ENCODE measurements around the gene TAF8. TPM values are rescaled to one million over a fixed set of nuclear protein-coding genes. Genes with fewer than 3 reads are reported as not detected.

The TAF8 gene
- polyA plus RNA-seq, 1 of the 3 experiments (the other 2 are of a cell fraction): 27.8 TPM

DNA sequence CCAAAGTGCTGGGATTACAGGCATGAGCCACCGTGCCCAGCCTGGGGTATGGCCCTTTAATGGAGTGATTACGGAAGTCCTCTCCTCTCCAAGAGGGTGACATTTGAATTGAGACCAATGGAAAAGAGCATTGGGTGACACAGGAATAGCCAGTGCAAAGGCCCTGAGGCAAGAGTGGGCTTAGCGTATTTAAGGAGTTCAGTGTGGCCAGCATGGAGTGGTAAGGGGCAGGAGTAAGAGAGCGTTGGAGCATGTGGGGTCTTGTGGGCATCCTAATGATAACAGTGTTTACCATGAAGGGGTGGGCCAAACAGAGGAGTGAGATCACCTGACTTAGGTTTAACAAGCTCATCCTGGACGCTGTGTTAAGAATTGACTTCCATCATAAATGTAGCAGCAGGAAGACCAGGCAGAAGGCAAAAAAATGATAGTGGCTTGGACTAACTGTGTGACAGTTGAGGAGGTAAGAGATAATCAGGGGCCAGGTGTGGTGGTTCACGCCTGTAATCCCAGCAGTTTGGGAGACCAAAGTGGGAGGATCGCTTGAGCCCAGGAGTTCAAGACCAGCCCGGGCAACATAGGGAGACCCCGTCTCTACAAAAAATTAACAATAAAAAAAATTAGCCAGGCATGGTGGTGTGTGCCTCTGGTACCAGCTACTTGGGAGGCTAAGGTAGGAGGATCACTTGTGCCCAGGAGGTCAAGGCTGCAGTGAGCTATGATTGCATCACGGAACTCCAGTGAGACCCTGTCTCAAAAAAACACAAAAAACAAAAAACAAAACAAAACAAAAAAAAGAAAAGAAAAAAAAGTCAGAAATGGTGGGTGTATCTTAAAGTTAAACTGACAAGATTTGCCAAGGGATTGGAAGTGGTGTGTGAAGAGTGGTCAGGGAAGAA is 40.7 kb downstream of the TAF8 start:
- Histone ChIP-seq H3K79me2 (ENCODE audit: insufficient read depth) (no peaks in the 10 kb centered on the region), H3K9me3 (no peaks in the 10 kb centered on the region), H3K9ac (no peak overlapping the region), H3K4me3 (ENCODE audit: low read depth in 2 of 2, low read length in 1 of 2) (no peak overlapping the region), H2AFZ (ENCODE audit: low read depth) (no peak overlapping the region), H3F3A (replicated peaks; ENCODE audit: insufficient read depth) (peaks cover 4% of the 10 kb centered on the region), H3K9me2 (no peaks in the 10 kb centered on the region), H3K36me3 (replicated peaks in 1 of 2; ENCODE audit: control insufficient read depth in 1 of 2, insufficient read depth in 2 of 2, low read length in 1 of 2) (no peaks in the 10 kb centered on the region), H3K4me2 (no peak overlapping the region), H3K4me1 (ENCODE audit: control insufficient read depth in 1 of 2, insufficient read depth in 2 of 2, low read depth in 1 of 2, low read length in 1 of 2) (no peaks in the 10 kb centered on the region), H3K27ac (ENCODE audit: low read depth in 2 of 2, low read length in 1 of 2) (no peak overlapping the region), H3K27me3 (ENCODE audit: insufficient read depth) (no peaks in the 10 kb centered on the region), H4K20me1 (ENCODE audit: insufficient read depth) (no peaks in the 10 kb centered on the region)
- DNase-seq: no peak
- CTCF ChIA-PET: interaction anchor here (0.5 to 2.0 kb wide), 4 partner anchors 14 to 123 kb away, joined by 3 to 6 read pairs (median 4); no protein-coding TSS in a partner anchor
- TF ChIP-seq FOXJ3 (CRISPR knock-in tag; IDR thresholded peaks at IDR 0.05): no peak
- TF ChIP-seq IRF3 (IDR thresholded peaks at IDR 0.05; ENCODE audit: low read depth, low read length): no peak
- no peak for TF ChIP-seq POLR2AphosphoS5 (IDR thresholded peaks at IDR 0.05; ENCODE audit: low read depth, low read length)
- no peak for TF ChIP-seq RAD21 (IDR thresholded peaks at IDR 0.05; ENCODE audit: low read length)
- no peak for TF ChIP-seq FOXM1 (IDR thresholded peaks at IDR 0.05; ENCODE audit: low read depth)
- TF ChIP-seq, protein P1, sequence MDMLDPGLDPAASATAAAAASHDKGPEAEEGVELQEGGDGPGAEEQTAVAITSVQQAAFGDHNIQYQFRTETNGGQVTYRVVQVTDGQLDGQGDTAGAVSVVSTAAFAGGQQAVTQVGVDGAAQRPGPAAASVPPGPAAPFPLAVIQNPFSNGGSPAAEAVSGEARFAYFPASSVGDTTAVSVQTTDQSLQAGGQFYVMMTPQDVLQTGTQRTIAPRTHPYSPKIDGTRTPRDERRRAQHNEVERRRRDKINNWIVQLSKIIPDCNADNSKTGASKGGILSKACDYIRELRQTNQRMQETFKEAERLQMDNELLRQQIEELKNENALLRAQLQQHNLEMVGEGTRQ (IDR thresholded peaks at IDR 0.05; ENCODE audit: borderline replicate concordance, low read depth, low read length): no peak
- TF ChIP-seq, protein P2, sequence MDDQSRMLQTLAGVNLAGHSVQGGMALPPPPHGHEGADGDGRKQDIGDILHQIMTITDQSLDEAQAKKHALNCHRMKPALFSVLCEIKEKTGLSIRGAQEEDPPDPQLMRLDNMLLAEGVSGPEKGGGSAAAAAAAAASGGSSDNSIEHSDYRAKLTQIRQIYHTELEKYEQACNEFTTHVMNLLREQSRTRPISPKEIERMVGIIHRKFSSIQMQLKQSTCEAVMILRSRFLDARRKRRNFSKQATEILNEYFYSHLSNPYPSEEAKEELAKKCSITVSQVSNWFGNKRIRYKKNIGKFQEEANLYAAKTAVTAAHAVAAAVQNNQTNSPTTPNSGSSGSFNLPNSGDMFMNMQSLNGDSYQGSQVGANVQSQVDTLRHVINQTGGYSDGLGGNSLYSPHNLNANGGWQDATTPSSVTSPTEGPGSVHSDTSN (IDR thresholded peaks at IDR 0.05): no peak
- TF ChIP-seq TAF1 (IDR thresholded peaks at IDR 0.05; ENCODE audit: borderline replicate concordance, low read depth, low read length): no peak
- TF ChIP-seq RFX5 (IDR thresholded peaks at IDR 0.05; ENCODE audit: low read length): no peak
- no peak for TF ChIP-seq MXI1 (IDR thresholded peaks at IDR 0.05; ENCODE audit: low read depth, low read length)
- no peak for TF ChIP-seq RCOR1 (IDR thresholded peaks at IDR 0.05; ENCODE audit: low read length)
- POLR2A ChIA-PET: no interaction called here
- 92% methylated on average over 10 of the region's 10 CpGs for WGBS (ENCODE audit: low lambda C conversion rate)

- Histone ChIP-seq H2AFZ (ENCODE audit: low read depth) (no peak overlapping the region), H3K9me2 (no peaks in the 10 kb centered on the region), H3K79me2 (ENCODE audit: insufficient read depth) (no peaks in the 10 kb centered on the region), H3K9ac (no peak overlapping the region), H3K4me3 (ENCODE audit: low read depth in 2 of 2, low read length in 1 of 2) (no peak overlapping the region), H3K4me1 (ENCODE audit: control insufficient read depth in 1 of 2, insufficient read depth in 2 of 2, low read depth in 1 of 2, low read length in 1 of 2) (no peaks in the 10 kb centered on the region), H3K36me3 (replicated peaks in 1 of 2; ENCODE audit: control insufficient read depth in 1 of 2, insufficient read depth in 2 of 2, low read length in 1 of 2) (no peaks in the 10 kb centered on the region), H4K20me1 (ENCODE audit: insufficient read depth) (no peaks in the 10 kb centered on the region), H3K4me2 (no peak overlapping the region), H3F3A (replicated peaks; ENCODE audit: insufficient read depth) (peaks cover 4% of the 10 kb centered on the region), H3K27ac (ENCODE audit: low read depth in 2 of 2, low read length in 1 of 2) (no peak overlapping the region), H3K9me3 (no peaks in the 10 kb centered on the region), H3K27me3 (ENCODE audit: insufficient read depth) (no peaks in the 10 kb centered on the region)
- TF ChIP-seq SIN3A (IDR thresholded peaks at IDR 0.05; ENCODE audit: borderline replicate concordance, low read depth, low read length) (no peak), GATA2 (CRISPR knock-in tag; IDR thresholded peaks at IDR 0.05) (no peak), FOXJ3 (CRISPR knock-in tag; IDR thresholded peaks at IDR 0.05) (no peak), IRF3 (IDR thresholded peaks at IDR 0.05; ENCODE audit: low read depth, low read length) (no peak), JUND (IDR thresholded peaks at IDR 0.05) (no peak), TAF1 (IDR thresholded peaks at IDR 0.05; ENCODE audit: borderline replicate concordance, low read depth, low read length) (no peak), SMC3 (IDR thresholded peaks at IDR 0.05; ENCODE audit: low read depth, low read length) (no peak)
- TF ChIP-seq, protein P2 (IDR thresholded peaks at IDR 0.05): no peak
- TF ChIP-seq, protein P3, sequence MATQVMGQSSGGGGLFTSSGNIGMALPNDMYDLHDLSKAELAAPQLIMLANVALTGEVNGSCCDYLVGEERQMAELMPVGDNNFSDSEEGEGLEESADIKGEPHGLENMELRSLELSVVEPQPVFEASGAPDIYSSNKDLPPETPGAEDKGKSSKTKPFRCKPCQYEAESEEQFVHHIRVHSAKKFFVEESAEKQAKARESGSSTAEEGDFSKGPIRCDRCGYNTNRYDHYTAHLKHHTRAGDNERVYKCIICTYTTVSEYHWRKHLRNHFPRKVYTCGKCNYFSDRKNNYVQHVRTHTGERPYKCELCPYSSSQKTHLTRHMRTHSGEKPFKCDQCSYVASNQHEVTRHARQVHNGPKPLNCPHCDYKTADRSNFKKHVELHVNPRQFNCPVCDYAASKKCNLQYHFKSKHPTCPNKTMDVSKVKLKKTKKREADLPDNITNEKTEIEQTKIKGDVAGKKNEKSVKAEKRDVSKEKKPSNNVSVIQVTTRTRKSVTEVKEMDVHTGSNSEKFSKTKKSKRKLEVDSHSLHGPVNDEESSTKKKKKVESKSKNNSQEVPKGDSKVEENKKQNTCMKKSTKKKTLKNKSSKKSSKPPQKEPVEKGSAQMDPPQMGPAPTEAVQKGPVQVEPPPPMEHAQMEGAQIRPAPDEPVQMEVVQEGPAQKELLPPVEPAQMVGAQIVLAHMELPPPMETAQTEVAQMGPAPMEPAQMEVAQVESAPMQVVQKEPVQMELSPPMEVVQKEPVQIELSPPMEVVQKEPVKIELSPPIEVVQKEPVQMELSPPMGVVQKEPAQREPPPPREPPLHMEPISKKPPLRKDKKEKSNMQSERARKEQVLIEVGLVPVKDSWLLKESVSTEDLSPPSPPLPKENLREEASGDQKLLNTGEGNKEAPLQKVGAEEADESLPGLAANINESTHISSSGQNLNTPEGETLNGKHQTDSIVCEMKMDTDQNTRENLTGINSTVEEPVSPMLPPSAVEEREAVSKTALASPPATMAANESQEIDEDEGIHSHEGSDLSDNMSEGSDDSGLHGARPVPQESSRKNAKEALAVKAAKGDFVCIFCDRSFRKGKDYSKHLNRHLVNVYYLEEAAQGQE (IDR thresholded peaks at IDR 0.05; ENCODE audit: low read depth, low read length): no peak
- 87% methylated on average over 9 of the region's 9 CpGs for WGBS (ENCODE audit: low lambda C conversion rate)
- CTCF ChIA-PET: interaction anchor here (1.0 to 2.0 kb wide), 4 partner anchors 13 to 123 kb away, joined by 3 to 6 read pairs (median 4); no protein-coding TSS in a partner anchor
- POLR2A ChIA-PET: no interaction called here
- no peak for DNase-seq
These were observed 41.3 kb downstream of the TAF8 start for GRCh38 chr6:42091718-42092023.

Data from SK-N-SH (cell line).